HT-29 (cell line): ENCODE results near the gene CACHD1. TPM values are rescaled to one million over a fixed set of nuclear protein-coding genes. Genes with fewer than 3 reads are reported as not detected.
A peak's percentile ranks its signal among the peaks of the same experiment; 100 is the strongest.

Source experiments
- DNase-seq: peaks from one replicate; pipeline ENCODE4 v3.0.0-alpha.2; 2015; ENCODE audit warnings: low spot score
- total RNA-seq: library from RNA; depleted of rRNA; stranded (reverse); fragments of >200 nt; shearing (Covaris generic); gene quantifications from 2 replicates; pipeline ENCODE4 v1.2.3, GENCODE V29; 2014

Gene CACHD1
- total RNA-seq, 1 experiment from 2014 or later: not detected

DNA sequence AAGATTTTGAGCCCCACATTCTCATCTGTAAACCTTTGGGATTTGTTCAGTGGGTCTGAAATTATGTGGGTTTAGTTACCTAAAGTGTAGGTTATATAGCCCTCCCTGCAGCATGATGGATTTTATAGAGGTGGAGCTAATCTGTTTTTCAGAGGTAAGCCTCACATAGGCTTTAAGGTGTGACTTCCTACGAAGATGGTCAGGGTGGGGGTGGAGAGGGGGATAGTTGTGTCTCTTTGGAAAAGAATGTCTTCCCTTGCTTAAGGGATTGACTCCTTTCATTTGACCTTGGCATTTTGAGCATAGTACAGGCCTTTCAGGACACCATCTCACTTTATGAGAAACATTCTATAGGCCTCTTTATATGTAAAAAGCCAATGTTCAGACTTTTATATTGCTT is 3.4 kb downstream of the CACHD1 start:
- no peak for DNase-seq

DNA sequence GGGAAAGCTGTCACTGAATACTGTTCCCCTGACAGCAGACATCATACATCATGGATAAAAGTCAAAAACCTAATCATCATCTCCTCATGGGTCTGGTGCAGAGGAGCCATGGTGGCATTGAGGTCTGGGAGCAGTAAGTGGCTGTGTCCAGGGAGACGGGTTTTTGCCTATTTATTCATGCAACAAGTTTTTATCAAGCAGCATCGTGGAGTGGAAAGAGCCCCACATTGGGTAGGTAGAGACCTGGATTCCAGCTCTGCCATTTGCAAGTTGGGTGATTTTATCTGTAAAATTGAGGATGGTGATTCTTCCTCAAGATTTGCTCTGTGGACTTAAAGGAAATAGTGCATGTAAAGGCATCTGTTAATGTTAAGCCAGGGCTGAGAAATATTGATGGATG is 4.2 kb downstream of the CACHD1 start:
- no peak for DNase-seq

DNA sequence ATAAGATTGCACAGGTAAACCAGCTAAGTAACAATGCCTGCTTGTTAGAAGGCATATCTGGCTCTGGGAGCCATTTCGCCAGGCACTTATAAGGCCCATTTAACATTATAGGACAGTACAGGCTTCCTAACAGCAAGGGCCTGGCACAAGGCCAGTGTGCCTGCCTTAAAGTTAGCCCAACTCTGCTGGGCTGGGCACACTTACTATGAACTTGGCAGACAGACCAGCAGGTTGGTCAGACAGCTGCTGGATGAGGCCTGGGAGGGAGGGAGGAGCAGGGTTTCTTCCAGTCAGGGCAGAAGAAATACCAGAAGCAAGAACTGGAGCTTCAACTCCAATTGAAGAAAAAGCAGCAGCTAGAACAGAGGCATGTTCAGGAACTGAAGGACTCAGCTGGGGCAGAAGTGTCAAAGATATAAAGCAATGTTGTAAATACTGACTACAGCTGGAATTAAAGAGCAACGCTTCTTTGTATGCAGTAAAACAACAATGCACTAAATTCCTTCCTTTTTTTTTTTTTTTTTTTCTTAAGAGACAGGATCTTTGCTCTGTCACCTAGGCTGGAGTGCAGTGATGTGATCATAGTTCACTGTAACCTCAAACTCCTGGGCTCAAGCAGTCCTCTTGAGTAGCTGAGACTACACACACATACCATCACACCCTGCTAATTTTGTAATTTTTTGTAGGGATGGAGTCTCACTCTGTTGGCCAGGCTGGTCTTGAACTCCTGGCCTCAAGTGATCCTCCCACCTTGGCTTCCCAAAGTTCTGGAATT is 4.9 kb downstream of the CACHD1 start:
- no peak for DNase-seq

DNA sequence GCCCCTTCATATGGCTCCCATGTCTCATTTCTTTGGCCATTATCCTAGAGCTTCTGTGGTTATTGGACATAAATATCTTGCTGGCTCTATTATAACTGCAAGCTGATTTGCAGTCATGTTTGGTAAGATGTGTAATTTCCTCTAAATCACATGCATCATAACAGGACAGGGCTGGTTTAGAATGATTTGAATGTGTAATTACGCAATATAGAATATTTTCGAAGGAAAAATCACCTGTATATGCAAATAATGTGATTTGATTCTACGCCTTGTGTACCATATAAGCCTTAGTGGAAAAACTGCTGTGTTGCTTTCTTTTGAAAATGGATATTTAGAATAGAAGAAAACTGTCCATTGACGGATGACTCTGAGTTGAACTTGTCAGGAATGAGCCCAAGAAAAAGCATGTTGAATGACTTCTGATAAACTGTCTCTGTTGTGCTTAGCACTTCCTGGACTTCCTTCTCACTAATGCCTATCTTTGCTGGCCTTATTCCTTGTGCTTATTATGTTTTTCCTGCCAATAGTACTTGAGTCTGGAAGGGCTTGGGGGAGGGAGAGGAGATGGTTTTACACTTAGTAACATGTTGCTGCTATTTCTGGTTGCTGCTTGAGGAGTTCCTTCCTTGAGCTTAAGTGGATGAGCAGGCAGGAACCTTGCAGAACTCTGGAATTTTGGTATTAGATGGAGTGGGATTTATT is 6.5 kb downstream of the CACHD1 start:
- DNase-seq: no peak

DNA sequence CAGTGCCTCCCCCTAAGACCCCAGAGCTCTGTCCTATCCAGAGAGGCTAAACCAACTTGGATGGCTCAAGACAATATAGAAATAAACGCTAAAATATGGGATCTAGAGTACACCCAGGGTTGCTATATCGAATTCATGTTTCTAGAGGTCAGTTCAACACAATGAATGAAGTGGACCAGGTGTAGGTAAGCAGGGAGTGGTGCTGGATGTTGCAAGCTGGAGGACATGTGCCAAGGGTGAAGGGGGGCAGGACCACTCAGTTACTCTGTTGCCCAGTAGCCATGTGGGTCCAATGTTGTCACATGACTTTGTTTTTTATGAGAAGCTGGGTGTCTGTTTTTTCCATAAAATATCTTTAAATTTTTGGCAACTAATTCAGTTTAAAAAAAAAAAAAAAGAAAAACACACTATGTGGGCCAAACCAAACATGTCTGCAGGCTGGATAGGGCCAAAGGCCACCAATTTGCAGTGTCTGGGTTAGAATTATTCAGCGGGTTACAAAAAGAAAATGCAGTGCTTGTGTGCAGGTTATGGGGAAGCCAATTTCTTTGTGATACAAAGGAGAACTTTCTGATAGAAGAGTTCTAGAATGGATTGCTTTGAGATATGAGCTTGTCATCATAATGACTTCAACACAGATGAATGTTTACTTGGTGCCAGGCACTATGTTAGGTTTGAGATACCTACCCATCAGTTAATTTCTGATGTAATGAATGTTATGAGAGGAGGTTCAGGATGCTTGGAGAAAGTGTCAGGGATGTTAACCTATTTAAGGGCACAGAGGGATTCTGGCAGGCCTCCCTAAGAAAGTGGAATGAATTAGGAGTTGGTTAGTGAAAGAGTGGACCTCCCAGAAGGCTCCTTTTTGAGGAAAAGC is 8.9 kb downstream of the CACHD1 start:
- DNase-seq: no peak

DNA sequence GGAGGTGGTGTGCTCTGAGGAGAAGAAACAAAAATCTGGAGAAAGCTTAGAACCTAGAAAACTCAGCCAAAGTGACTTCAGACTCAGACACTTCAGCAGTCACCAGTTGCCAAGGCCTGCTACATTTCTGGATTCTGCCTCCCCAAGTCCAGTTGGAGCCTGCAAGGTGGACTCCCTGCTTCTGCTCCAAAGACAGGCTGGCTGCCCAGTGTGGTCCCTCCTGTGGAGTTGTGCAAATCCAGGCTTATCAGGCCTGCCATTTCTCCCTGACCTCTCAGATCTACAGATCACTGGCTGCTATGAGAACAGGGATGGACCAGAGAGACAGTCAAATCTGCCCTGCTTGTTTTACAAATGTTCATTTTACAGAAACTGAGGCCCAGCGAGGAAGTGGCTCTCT is 9.9 kb downstream of the CACHD1 start:
- no peak for DNase-seq

DNA sequence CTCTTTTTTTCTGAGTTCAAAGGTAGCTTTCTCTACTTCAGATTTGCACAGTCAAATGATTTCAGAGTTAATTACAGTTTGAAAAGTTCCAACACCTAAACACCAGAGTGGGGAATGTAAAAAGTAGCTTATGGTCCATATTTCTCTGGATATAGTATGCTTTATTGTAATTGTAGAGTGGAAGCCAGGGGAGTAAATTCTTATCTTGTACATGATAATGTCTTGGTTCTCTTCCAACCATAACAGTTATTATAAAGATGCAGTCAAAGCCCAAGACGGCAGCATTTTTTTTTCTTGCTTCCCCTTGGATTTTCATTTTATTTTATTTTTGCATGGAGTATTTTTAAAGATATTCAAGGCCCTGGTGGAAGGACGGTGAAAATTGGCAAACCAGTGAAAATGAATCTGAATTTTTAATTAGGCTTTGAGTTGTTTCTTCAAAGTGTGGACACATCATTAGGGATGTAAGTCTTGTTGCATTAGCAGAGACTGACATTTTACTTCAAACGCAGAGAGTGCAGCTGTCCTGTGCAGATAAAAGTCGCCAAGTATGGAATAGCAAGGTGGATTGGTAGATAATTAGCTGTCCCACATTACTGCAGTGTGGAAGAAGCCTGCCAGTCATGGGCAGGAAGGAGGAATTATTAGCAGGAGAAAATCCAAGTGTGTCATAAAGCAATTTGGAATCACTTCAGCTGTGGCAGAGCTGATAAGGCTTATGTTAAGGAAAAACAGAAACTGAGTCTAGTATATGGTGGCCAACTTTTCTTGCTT is 11.3 kb downstream of the CACHD1 start:
- DNase-seq: no peak

DNA sequence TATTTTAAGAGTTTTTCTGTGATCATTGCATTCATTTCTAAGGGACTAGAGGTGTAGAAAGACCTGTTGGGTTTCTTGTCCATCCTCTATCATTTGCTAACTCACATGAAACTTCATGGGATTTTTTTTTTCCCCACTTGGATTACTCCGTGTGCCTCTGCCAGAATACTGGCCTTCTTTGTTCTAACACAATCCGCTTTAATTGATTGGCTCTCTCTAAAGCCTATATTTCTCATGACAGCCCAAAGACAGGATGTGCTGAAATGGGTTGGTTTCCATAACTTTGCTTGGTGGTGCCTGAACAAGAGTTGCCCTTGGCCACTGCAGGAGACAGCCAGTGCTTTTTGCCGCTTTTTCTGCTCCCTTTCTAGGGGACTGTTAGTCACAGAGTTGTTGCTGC is 12.2 kb downstream of the CACHD1 start:
- DNase-seq: no peak

DNA sequence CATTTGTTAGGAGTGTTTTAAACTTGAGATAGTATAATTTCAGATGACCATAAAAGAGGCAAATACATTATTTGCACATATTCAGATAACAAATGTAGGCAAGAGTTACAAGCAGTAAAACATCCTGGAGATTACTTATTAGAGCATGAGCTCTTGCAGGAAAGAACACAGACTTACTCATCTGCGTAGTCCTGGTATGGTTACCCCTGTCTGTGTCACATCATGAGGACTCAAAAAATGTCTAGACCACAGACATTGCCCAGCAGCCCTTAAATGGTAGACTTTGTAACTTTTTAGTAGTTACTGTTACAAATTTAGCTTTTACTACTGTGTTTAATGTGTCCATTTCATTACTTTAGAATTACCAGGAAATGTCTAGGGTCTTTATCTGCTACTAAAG is 12.8 kb downstream of the CACHD1 start:
- no peak for DNase-seq

DNA sequence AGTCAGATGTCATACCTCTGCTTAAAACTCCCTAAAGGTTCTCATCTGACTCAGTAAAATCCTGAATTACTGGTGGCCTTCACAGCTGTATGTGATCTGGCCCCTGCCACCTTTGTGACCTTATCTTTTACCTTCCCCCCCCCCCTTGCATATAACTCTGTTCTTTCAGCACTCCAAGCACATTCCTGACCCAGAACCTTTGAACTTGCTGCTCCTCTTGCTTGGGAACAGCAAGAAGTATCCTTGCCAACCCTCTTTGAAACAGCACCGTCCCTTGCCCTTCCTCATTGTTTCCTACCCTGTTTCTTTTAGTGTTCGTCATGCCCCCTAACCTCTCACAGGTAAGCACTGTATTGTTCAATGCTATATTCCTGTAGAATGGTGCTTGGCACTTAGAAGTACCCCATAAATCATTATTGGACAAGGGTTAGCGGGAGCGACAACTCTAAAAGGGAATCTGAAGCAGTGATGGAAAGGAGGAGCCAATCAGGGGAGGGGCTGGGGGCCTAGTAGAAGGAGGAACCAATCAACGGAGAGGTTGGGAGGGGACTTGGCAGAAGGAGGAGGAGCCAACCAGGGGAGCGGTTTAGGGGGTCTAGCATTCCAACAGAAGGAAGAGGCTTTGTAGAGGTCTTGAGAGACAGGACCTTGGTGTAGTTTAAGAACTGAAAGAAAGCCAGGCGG is 13.9 kb downstream of the CACHD1 start:
- no peak for DNase-seq

DNA sequence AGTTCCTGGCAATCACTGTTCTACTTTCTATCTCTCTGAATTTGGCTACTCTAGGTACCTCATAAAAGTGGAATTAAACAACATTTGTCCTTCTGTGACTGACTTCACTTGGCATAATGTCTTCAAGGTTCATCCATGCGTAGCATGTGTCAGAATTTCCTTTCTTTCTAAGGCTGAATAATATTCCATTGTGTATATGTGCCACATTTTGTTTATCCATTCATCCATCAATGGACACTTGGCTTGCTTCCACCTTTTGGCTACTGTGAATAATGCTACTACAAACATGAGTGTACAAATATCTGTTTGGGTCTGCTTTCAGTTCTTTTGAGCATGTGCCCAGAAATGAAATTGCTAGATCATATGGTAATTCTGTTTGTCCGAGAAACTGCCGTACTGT is 14.7 kb downstream of the CACHD1 start:
- DNase-seq: no peak

DNA sequence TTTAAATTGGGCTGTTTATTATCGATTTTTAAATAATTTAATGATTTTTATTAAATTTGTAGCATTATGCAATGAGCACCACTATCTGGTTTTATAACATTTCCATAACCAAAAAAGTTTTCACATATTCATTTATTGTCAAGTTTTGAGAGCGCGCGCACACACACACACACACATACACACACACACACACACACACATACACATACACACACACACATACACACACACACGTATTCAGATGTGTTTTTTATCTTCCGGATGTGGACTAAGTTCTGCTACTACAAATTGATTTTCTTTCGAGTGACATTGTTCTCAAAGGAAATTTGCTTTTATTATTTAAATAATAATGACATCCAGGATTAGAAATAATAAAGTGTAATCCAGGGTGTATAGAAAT is 16.3 kb downstream of the CACHD1 start:
- no peak for DNase-seq

DNA sequence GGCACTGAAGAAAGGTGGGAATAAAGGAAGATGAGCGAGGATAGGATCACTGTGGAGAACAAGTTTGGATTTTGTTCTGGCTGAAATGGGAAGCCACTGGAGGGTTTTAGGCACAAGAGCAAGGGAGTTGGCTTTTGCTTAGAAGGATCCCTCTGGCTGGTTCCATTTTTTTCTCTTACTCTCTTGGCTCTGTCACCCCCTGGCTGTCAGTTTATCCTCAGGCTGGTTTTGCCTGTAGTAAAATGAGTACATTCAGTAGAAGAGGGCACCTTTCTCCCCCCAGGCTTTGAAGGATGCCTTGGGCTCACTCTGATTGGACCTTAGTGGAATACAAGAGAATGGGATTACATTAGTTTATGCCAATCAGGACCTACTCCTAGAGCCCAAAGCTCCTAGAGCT is 17.1 kb downstream of the CACHD1 start:
- DNase-seq: no peak

DNA sequence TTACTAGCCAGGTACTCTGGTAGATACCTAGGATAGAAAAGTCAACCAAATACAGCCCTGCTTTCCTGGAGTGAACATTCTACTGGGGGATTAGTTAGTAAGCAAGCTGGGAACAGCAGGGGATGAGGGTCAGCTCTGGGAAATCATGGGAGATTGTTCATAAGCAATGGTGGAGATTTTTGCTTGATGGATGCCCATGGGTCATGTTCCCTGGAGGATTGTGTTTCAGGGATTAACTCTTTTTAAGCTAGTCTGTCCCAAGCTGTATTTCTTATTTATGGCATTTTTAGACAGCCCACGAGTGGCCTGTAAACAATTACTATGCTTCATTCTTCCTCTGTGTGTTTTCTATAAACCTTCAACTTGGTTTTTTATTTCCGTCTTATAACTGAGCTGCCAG is 18.9 kb downstream of the CACHD1 start:
- no peak for DNase-seq

DNA sequence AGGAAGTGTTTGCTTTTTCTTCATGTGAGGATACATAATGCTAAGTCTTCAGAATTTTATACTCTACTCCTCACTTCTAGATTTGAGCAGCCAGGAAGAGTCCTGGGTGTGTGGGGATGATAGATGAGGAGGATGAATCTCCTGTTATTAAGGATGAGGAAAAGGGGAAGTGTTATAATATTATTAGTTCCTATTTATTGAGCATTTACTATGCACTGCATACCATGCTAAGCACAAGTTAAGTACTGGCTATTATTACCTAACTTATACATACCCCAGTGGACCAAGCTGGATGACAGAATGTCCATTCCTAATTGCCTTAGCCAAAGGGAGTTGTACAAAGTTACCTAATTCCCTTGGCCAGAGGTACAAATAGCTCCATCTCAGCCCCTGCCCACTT is 19.8 kb downstream of the CACHD1 start:
- DNase-seq: no peak

DNA sequence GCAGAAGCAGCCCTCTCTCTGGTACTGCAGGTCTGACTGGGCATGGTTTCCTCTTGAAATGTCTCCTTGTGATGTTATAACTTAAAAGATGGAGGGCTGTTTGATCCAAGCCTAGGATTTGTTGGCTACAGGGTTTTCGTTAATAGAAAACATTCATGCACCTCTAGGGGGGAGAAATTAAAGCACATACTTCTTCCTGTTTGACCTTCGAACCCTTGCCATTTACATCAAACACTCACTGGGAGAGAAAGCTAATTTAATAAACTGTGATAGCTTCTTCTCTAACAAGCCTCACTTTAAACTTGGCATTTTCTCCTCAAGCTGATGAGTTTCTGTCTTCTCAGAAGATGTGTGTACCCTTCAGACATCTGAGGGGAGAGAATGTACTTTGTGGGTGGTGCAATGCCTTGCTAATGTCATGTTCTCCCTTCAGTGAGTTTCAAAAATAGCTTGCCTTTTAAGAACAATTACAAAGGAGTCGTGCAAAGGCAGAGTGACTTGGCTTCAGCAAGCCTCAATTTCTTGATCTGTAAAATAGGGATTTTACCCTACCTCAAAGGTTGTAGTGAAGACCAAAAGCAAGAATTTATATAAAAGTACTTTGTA is 20.4 kb downstream of the CACHD1 start:
- no peak for DNase-seq

DNA sequence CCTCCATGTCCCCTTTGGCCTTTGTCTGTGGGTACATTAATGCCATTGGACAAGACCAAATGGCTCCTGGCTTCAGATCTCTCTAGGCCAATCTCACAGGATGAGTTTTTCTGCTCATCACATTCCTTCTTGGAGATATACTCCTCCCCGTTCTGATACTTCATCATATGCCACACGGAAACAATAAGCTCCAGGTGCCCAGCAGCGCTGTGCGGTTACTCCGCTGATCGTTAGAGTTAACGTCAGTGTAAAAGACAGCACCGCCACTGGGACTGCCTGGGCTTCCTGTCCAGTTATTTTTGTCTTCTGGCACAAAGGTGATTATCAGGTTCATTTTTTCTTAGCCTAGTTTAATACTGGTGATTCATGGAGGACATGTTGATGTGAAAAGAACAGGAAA is 22.5 kb downstream of the CACHD1 start:
- no peak for DNase-seq

DNA sequence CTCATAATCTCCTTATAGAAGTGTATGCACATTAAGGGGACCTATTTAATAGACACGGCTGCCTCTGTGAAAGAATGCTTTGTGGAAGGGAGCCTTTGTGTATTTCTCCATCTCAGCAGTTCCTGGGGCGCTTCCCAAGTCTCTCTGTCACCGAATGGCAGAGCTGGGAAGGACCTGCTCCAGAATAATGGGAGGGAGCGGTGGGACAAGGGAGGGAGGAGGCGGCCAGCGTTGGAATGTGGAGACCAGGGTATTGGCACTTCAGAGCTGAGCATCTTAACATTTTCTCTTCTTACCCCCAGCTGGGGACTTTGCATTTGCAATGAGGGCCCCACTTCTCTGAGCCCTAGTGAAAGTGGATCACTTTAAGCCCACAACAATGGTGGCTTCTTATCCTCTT is 23.9 kb downstream of the CACHD1 start:
- no peak for DNase-seq

DNA sequence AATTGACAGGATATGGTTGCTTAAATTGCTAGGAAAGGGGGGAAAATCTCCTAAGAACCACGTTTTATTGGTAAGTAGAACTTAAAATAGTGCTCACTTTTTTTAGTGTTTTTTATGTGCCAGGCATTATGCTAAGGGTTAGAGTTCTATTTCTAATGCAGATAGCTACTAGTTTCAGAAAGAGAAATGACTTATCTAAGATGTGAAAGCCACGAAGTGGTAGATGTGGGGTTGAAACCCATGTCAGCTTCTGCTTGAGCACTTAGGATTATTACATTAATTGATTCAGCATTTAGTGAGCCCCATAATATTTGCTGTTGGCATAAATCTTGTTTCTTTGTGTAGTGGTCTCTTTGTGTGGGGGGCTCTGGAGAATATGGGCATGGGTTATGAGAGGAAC is 24.7 kb downstream of the CACHD1 start:
- no peak for DNase-seq

DNA sequence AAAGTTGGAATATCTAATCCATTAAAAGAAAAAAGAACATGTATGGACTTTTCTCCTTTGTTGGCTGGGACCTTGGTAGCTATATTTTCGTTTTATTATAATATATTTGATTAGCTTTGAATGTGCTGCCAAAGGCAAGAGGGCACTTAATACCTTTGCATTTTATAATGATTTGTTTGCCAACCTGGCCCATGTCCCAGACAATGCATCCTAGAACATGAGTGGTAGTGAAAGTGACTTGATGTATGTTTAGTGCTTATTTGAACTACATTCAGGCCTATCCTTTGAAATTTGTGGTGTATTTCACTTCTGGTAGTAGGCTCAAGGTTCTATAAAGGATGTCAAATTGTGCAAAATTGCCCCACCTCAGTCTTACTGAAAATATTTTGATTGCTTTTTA is 25.9 kb downstream of the CACHD1 start:
- DNase-seq: peak; percentile 7

DNA sequence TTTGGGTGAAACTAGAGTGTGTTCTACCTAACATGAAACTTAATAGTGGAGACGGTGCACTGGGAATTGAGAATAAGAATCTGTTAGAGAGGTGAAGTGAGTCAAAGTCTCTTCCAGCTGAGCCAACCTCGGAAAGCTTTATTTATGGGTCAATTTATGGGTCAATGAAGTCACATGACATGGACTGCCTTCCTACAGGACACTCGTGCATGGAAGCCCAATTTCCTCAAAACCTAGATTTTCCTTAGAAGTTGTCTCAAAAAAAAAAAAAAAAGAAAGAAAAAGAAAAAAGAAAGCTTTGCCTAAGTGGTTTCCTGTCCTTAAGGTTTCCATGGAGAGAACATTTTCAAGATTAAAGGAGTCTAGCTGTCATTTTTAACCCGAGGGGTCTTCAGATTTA is 26.7 kb downstream of the CACHD1 start:
- DNase-seq: no peak
